ENCODE data around the gene BBC3.

- TF ChIP-seq CTCF (IDR thresholded peaks at IDR 0.05): peak; percentile 27 to 35 (median 31)
- TF ChIP-seq POLR2A (IDR thresholded peaks at IDR 0.05): no peak
These were observed 49.3 kb upstream of the BBC3 start for GRCh38 chr19:47280183-47280797.

Data from right lobe of liver (tissue), 4 donors.